RWPE2 (cell line): ENCODE results near the gene SLC30A2.

Experiments
- ATAC-seq: fragments of 200-7000 bp; cut with Tn5 transposase; 3 replicates; pipeline ENCODE4 v1.9.1; 2021; ENCODE audit warnings: low read depth
- DNase-seq: peaks from one replicate; pipeline ENCODE4 v3.0.0-alpha.2; 2020; ENCODE audit warnings: low spot score
- H3K27ac ChIP-seq: fragments of 450-650 bp; 2 replicates; pipeline ENCODE4 v1.5.1; 2017; ENCODE audit warnings: mild to moderate bottlenecking; ENCODE audit not compliant: poor library complexity, severe bottlenecking
- H3K27me3 ChIP-seq: fragments of 250-450 bp; sonication (Bioruptor Pico); 2 replicates; pipeline ENCODE4 v1.5.1; 2021; ENCODE audit warnings: mild to moderate bottlenecking, moderate library complexity; ENCODE audit not compliant: insufficient read depth, poor library complexity, severe bottlenecking
- H3K36me3 ChIP-seq: fragments of 250-450 bp; sonication (Bioruptor Pico); 2 replicates; pipeline ENCODE4 v1.5.1; 2020; ENCODE audit warnings: low read depth, mild to moderate bottlenecking, moderate library complexity
- H3K4me1 ChIP-seq: fragments of 250-450 bp; sonication (Bioruptor Pico); 2 replicates; pipeline ENCODE4 v1.5.1; 2021; ENCODE audit warnings: mild to moderate bottlenecking, moderate library complexity; ENCODE audit not compliant: insufficient read depth, poor library complexity, severe bottlenecking
- H3K4me3 ChIP-seq: fragments of 250-450 bp; sonication (Bioruptor Pico); 2 replicates; pipeline ENCODE4 v1.5.1; 2021; ENCODE audit warnings: mild to moderate bottlenecking, moderate library complexity; ENCODE audit not compliant: severe bottlenecking
- H3K9me3 ChIP-seq: fragments of 250-450 bp; sonication (Bioruptor Pico); 2 replicates; pipeline ENCODE4 v1.5.1; 2021; ENCODE audit warnings: mild to moderate bottlenecking, moderate library complexity; ENCODE audit not compliant: severe bottlenecking
- CTCF ChIP-seq: fragments of 450-650 bp; IDR thresholded peaks from one replicate; pipeline ENCODE4 v1.5.1; 2017; ENCODE audit warnings: mild to moderate bottlenecking, moderate library complexity; ENCODE audit not compliant: poor library complexity, severe bottlenecking

The SLC30A2 gene

GRCh38 chr1:26058052-26058595 lies 12.2 kb upstream of the SLC30A2 start:
- no peak overlapping the region for H3K27ac ChIP-seq
- H3K9me3 ChIP-seq: no peaks in the 10 kb centered on the region
- H3K4me1 ChIP-seq: no peaks in the 10 kb centered on the region
- H3K36me3 ChIP-seq: no peaks in the 10 kb centered on the region
- no peak for TF ChIP-seq CTCF
- no peaks in the 10 kb centered on the region for H3K27me3 ChIP-seq
- ATAC-seq: no peak
- DNase-seq: no peak
- H3K4me3 ChIP-seq: no peak overlapping the region

- ATAC-seq (no peak), DNase-seq (no peak)
- H3K36me3 ChIP-seq: no peaks in the 10 kb centered on the region
- no peak overlapping the region for H3K27ac ChIP-seq
- no peaks in the 10 kb centered on the region for H3K9me3 ChIP-seq
- H3K4me3 ChIP-seq: no peak overlapping the region
- no peak for TF ChIP-seq CTCF
- H3K4me1 ChIP-seq: no peaks in the 10 kb centered on the region
- H3K27me3 ChIP-seq: no peaks in the 10 kb centered on the region
These were observed 11.3 kb upstream of the SLC30A2 start for GRCh38 chr1:26057189-26057588.

GRCh38 chr1:26055041-26055440 lies 9.1 kb upstream of the SLC30A2 start:
- Histone ChIP-seq H3K4me1 (no peaks in the 10 kb centered on the region), H3K27ac (no peak overlapping the region), H3K36me3 (no peaks in the 10 kb centered on the region), H3K27me3 (no peaks in the 10 kb centered on the region), H3K9me3 (no peaks in the 10 kb centered on the region), H3K4me3 (no peak overlapping the region)
- no peak for DNase-seq
- no peak for TF ChIP-seq CTCF
- ATAC-seq: no peak

GRCh38 chr1:26053718-26054560 lies 8.0 kb upstream of the SLC30A2 start:
- Histone ChIP-seq H3K36me3 (no peaks in the 10 kb centered on the region), H3K9me3 (no peaks in the 10 kb centered on the region), H3K27me3 (peaks cover under 1% of the 10 kb centered on the region), H3K4me3 (no peak overlapping the region), H3K27ac (no peak overlapping the region), H3K4me1 (no peaks in the 10 kb centered on the region)
- TF ChIP-seq CTCF: no peak
- no peak for DNase-seq
- ATAC-seq: no peak

GRCh38 chr1:26050248-26050640 lies 4.3 kb upstream of the SLC30A2 start:
- H3K4me1 ChIP-seq: no peaks in the 10 kb centered on the region
- no peak for TF ChIP-seq CTCF
- H3K9me3 ChIP-seq: no peaks in the 10 kb centered on the region
- ATAC-seq (no peak), DNase-seq (no peak)
- no peak overlapping the region for H3K4me3 ChIP-seq
- no peak overlapping the region for H3K27ac ChIP-seq
- H3K36me3 ChIP-seq: no peaks in the 10 kb centered on the region
- peaks cover 38% of the 10 kb centered on the region for H3K27me3 ChIP-seq
